NCI-H2107 treated with DMSO at 0.1 percent for 48 hours (cell line): ENCODE data around the gene SLITRK5.

Source experiments
- DNase-seq: peaks from one replicate; lab custom pipeline; 2025; ENCODE audit not compliant: unreplicated experiment; lab: John Stamatoyannopoulos, UW

The SLITRK5 gene

GRCh38 chr13:87671031-87671752 lies at the start of gene SLITRK5:
SLITRK5 (plus strand) TSS chr13:87671371; CDS start chr13:87675389, 4,018 bp downstream.
- no peak for DNase-seq

GRCh38 chr13:87622971-87623370 lies 48.2 kb upstream of the SLITRK5 start:
- no peak for DNase-seq

- no peak for DNase-seq
Measured at GRCh38 chr13:87656306-87656705, 14.9 kb upstream of the SLITRK5 start.

GRCh38 chr13:87661471-87661870 lies 9.7 kb upstream of the SLITRK5 start:
- no peak for DNase-seq

DNA sequence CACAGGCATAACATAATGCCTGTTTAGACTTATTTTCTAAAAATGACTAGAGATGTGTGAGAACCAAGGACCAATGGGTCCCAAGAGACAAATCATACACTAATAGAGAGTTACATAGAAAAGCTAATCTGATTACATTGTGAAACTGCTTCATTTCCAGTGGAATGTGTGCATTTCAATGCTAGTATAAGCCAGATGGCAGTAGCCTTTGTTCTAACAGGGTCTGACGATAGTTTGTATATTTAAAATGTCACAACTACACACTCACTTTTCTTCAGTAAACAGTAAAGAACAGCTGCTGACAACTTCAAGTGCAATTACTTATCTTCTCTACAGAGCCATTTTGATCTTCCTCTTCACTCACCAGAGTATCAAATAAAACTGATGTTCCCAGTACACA lies 4.3 kb upstream of the SLITRK5 start:
- no peak for DNase-seq

DNA sequence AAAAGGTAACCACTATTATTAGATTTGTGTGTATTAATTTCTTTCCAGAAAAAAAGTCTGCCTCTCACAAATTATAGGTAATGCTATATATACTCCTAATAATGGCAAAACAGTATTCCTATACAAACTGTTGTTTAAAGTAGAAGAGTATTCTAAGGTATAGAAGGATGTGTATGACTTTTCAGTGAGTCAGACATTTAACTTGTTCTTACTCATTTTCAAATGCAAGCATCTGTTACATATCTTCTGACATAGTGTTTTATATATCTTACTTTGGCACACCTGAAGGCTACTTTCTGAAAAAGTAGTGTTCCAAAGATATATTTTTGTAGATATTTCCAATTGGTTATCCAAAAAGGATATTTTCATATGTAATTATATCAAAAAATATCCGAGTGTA lies 3.5 kb upstream of the SLITRK5 start:
- no peak for DNase-seq

DNA sequence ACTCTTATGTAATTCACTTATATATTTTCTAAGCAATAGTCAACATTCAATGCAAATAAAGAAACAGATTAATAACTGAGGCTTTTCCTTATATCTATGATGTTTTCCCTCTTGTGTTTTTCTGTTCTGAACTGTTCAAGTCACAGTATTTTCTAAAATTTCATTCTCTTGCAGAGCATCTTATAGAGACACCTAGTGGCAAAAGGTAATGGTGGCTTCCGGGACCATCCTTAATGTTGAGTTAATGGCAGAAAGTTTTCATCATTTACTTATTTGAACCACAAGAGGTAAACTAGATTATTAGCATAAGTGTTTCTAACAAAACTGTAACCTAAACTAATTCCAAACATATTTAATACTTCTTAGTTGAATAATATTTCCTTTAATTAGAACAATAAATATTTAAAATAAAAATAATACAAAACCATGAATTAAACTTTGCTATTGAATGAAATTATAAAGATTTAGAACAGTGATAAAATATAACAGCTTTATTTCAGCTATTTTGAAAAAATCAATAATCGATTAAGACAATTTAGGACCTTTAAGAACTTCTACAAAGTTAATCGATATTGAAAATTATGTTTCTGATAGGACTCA lies 1.7 kb upstream of the SLITRK5 start:
- DNase-seq = no peak

DNA sequence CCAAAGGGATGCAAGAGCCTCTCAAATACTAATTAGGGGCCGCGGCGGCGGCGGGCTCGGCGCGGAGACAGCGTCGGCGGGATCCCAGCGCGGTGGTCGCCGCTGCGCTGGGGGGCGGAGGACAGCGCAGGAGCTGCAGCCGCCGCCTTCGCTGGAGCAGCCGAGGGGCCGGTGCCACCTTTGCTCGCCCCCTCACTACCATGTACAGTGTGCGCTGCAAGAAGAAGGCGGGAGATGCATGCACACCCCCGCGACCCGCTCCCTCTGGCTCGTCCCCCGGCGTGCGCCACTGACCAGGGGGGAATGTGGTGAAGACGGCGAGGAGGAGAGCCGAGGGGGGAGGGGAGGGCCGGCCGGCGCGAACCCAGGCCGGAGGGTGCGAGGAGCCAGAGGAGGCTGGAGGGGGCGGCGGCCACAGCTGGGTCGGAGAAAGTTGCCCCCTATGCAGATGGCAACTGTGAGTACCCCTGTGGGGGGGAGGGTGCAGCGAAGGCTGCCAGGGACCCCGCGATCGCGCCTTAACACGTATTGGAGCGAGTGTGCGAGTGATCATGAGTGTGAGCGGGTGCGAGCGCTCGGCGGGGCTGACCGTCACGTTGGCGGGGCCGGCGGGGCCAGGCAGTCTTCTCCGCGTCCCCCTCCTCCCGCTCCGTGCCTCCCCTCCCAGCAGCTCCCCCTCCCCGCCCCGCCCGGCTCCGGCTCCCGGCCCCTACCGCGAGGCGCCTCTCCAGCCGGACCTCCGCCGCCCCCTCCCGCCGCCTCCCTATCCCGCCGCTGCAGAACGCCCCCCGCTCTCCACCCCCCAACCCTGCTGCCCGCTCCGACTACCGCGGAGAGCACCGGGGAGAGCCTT lies 808 bp downstream of the SLITRK5 start:
- no peak for DNase-seq

DNA sequence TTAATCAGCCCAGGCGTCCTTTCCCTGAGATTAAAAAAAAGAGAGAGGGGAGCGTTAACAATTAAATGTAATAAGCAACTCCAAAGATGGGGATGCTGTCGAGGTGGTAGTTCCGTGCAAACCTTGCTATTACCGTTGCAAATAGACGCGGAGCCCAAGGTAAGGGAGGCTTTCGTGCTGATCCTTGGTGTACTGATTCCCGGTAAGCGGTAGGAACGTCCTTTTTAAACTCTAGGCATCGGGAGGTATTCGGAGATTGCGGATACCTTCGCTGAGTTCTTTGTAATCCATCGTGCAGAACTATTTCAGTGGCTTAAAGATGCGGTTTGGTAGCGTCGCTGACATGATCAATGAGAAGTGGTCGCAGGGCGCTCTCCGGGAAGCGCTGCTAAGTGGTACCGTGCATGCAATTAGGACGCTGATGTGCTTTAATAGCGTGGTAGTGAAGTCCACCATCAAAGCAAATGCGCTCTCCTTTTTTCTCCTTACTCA lies 3.1 kb downstream of the SLITRK5 start:
- no peak for DNase-seq

DNA sequence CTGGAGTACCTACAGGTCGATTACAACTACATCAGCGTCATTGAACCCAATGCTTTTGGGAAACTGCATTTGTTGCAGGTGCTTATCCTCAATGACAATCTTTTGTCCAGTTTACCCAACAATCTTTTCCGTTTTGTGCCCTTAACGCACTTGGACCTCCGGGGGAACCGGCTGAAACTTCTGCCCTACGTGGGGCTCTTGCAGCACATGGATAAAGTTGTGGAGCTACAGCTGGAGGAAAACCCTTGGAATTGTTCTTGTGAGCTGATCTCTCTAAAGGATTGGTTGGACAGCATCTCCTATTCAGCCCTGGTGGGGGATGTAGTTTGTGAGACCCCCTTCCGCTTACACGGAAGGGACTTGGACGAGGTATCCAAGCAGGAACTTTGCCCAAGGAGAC lies 4.7 kb downstream of the SLITRK5 start:
- no peak for DNase-seq

GRCh38 chr13:87676254-87677042 lies 5.3 kb downstream of the SLITRK5 start:
- no peak for DNase-seq

DNA sequence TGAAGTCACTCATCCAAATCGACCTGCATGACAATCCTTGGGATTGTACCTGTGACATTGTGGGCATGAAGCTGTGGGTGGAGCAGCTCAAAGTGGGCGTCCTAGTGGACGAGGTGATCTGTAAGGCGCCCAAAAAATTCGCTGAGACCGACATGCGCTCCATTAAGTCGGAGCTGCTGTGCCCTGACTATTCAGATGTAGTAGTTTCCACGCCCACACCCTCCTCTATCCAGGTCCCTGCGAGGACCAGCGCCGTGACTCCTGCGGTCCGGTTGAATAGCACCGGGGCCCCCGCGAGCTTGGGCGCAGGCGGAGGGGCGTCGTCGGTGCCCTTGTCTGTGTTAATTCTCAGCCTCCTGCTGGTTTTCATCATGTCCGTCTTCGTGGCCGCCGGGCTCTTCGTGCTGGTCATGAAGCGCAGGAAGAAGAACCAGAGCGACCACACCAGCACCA lies 5.9 kb downstream of the SLITRK5 start:
- no peak for DNase-seq

GRCh38 chr13:87677496-87678371 lies 6.6 kb downstream of the SLITRK5 start:
- DNase-seq = peak; percentile 13

DNA sequence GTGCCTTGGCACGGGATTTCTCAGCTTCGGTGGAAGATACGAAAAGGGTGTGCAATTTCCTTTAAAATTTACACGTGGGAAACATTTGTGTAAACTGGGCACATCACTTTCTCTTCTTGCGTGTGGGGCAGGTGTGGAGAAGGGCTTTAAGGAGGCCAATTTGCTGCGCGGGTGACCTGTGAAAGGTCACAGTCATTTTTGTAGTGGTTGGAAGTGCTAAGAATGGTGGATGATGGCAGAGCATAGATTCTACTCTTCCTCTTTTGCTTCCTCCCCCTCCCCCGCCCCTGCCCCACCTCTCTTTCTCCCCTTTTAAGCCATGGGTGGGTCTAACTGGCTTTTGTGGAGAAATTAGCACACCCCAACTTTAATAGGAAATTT lies 7.2 kb downstream of the SLITRK5 start:
- DNase-seq = no peak

GRCh38 chr13:87680298-87680697 lies 9.1 kb downstream of the SLITRK5 start:
- DNase-seq = no peak

DNA sequence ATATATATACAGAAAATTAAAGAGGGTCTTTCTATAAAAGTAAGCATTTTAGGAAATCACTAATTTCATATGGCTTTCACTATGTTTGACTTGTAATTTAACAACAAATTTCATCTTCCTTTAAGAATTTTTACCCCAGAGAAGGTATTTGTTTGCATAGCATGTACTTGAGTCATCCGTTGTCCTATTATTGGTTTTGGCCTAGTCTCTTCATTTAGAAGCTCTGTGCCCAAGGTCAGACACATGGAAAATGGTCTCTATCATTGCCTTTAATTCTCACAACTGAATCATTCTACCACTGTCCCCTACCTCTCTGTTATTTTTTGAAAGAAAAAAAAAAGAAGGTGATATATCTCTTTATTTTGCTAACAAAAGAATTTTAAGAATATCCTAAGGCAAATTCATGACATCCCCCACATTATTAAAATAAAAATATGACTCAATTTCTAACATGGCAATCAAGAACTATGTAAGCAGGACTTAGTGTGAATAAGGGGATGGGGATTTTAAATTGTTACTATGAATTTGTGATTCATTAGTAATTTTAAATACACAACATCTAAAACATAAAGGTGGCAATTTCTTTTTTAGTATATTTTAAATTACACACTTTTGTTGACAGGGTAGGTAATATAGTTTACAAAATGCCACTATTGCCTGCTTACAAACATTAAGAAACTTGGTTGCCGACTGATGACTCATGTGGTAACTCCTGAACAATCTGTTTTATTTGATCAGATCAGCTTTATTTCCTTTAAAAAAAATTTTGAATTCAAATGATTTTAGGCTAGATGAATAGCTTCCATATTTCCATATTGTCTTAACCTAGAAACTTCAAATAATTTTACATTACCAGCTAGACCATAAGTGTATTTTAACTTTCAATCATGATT lies 13.9 kb downstream of the SLITRK5 start:
- DNase-seq = no peak

GRCh38 chr13:87696458-87696857 lies 25.3 kb downstream of the SLITRK5 start:
- DNase-seq = no peak

- DNase-seq = no peak
Measured at GRCh38 chr13:87698268-87698667, 27.1 kb downstream of the SLITRK5 start.

DNA sequence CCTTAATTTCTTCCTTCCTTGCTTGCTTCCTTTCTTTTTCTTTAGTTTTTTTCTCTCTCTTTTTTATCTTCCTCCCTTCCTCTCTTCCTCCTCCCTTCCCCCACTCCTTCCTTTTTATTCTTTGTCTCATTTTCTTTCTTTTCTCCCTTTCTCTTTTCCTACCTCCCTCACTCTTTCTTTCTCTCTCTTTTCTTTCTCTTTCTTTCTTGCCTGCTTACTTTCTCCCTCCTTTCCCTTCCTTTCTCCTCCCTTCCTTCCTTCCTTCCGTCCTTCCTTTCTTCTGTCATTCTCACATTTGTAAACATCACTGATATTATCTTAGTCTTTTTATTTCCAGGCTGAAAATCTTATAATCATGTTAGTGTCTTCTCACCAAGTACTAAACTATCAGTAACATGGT lies 38.8 kb downstream of the SLITRK5 start:
- no peak for DNase-seq
